SU-DHL-6 (cell line): Measurements from ENCODE around the gene SLC6A12.

Experiments
- CTCF ChIP-seq: fragments of 200-600 bp; sonication (generic); IDR thresholded peaks from one replicate; pipeline ENCODE4 v1.5.1; 2017; ENCODE audit warnings: antibody characterized with exemption, mild to moderate bottlenecking, low read length, moderate library complexity; ENCODE audit not compliant: insufficient read depth, poor library complexity, severe bottlenecking
- EZH2phosphoT487 ChIP-seq: fragments of 200-600 bp; sonication (generic), shearing (Covaris generic); conservative IDR thresholded peaks from 2 replicates; pipeline ENCODE4 v1.6.1; 2018; ENCODE audit warnings: mild to moderate bottlenecking, antibody characterized with exemption, low read length, moderate library complexity, mixed read lengths

- TF ChIP-seq CTCF (no peak), EZH2phosphoT487 (no peak)
Observed at GRCh38 chr12:212415-212714, 1.6 kb downstream of the SLC6A12 start.
